ENCODE data around the gene CSE1L. TPM values are rescaled to one million over a fixed set of nuclear protein-coding genes. Genes with fewer than 3 reads are reported as not detected.

CSE1L gene
- total RNA-seq, 1 experiment from 2014 or later: 246 TPM

DNA sequence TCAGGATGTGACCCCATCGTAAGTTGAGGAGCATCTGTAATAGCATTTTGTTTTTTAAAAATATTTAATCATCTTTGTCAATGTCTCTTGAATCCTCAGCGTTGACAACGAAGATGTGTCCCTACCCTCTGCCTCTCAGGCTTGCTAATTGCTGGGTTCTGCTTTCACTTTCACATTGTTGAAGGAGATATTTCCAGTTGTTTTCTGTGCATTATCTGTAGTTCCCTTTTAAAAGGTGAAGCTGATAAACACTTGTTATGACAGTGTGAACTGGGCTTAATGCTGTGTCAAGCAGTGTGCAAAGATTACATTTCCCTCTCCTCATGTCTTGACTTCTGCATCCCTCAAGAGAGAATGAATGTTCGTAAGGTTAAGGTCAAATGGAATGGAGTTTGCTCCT is 54.9 kb downstream of the CSE1L start:
- no peak overlapping the region for H3K4ac ChIP-seq (ENCODE audit: low read depth, low read length)
- H3K36me3 Mint-ChIP-seq (ENCODE audit: insufficient read depth in 1 of 3, low read depth in 3 of 3): peaks cover 54 to 83% (median 73%) of the 10 kb centered on the region in 3 experiments; a peak in 6 of 7 replicates
- H3K23ac ChIP-seq (ENCODE audit: insufficient read length, low read depth, low read length): no peak overlapping the region
- no peak overlapping the region for H2BK12ac ChIP-seq (ENCODE audit: insufficient read length, low read depth, low read length)
- H4K5ac ChIP-seq (ENCODE audit: insufficient read length, low read depth, low read length): no peak overlapping the region
- no peak for DNase-seq
- no peak overlapping the region for H4K91ac ChIP-seq (ENCODE audit: insufficient read length, low read depth, low read length)
- no peaks in the 10 kb centered on the region; the same call in 1 of the 2 replicates for H3K27me3 Mint-ChIP-seq (ENCODE audit: low read depth)
- no peak overlapping the region for H3K9ac ChIP-seq (ENCODE audit: extremely low read depth, insufficient read length, low read length)
- H3K9me3 Mint-ChIP-seq: no peaks in the 10 kb centered on the region
- no CpG with 5 or more reads among the region's 4 CpGs for WGBS (ENCODE audit: extremely low coverage, insufficient read length, low lambda C conversion rate)
- no peaks in the 10 kb centered on the region for H4K20me1 ChIP-seq (ENCODE audit: control insufficient read depth, insufficient read depth, insufficient read length)
- H3K9me3 ChIP-seq (ENCODE audit: control insufficient read depth, low read depth, low read length): no peaks in the 10 kb centered on the region
- H3K4me1 Mint-ChIP-seq: peaks cover 6 to 8% of the 10 kb centered on the region in 2 experiments; a peak in 3 of 4 replicates
- H3K4me2 ChIP-seq (ENCODE audit: insufficient read depth, insufficient read length, low read length): no peak overlapping the region
- no peak overlapping the region for H2BK5ac ChIP-seq (ENCODE audit: insufficient read length, low read length)
- no peak overlapping the region for H2BK15ac ChIP-seq (ENCODE audit: low read depth, low read length)
- no peak overlapping the region for H4K8ac ChIP-seq (replicated peaks; ENCODE audit: insufficient read length, low read depth, low read length)
- no peaks in the 10 kb centered on the region for H3K23me2 ChIP-seq (ENCODE audit: insufficient read length, low read depth, low read length, poor library complexity, severe bottlenecking)
- no peak overlapping the region for H2AK5ac ChIP-seq (ENCODE audit: insufficient read length, low read length)
- H3K27ac Mint-ChIP-seq: no peak overlapping the region; a peak in 1 of 7 replicates
- H3K4me3 Mint-ChIP-seq: no peak overlapping the region
- no peaks in the 10 kb centered on the region for H3K4me1 ChIP-seq (ENCODE audit: insufficient read depth, low read length)
- no peak overlapping the region for H3K14ac ChIP-seq (ENCODE audit: insufficient read depth, low read length)
- TF ChIP-seq, protein P1, sequence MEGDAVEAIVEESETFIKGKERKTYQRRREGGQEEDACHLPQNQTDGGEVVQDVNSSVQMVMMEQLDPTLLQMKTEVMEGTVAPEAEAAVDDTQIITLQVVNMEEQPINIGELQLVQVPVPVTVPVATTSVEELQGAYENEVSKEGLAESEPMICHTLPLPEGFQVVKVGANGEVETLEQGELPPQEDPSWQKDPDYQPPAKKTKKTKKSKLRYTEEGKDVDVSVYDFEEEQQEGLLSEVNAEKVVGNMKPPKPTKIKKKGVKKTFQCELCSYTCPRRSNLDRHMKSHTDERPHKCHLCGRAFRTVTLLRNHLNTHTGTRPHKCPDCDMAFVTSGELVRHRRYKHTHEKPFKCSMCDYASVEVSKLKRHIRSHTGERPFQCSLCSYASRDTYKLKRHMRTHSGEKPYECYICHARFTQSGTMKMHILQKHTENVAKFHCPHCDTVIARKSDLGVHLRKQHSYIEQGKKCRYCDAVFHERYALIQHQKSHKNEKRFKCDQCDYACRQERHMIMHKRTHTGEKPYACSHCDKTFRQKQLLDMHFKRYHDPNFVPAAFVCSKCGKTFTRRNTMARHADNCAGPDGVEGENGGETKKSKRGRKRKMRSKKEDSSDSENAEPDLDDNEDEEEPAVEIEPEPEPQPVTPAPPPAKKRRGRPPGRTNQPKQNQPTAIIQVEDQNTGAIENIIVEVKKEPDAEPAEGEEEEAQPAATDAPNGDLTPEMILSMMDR (conservative IDR thresholded peaks at IDR 0.05): no peak
- no peak overlapping the region for H3K27ac ChIP-seq (ENCODE audit: insufficient read length, low read depth, low read length)
- H3K79me1 ChIP-seq (ENCODE audit: insufficient read depth, low read depth, low read length, poor library complexity, severe bottlenecking): peaks cover 3% of the 10 kb centered on the region
- H3K18ac ChIP-seq (ENCODE audit: insufficient read length, low read depth, low read length): no peak overlapping the region
- H2BK20ac ChIP-seq (ENCODE audit: low read depth, low read length, poor library complexity, severe bottlenecking): no peak overlapping the region
- H3T11ph ChIP-seq (ENCODE audit: low read length): no peak overlapping the region
- H2AFZ ChIP-seq (ENCODE audit: low read length): no peak overlapping the region
- H3K79me2 ChIP-seq (ENCODE audit: insufficient read depth, low read length): no peaks in the 10 kb centered on the region; the same call in 1 of the 2 replicates
- no peak overlapping the region for H3K56ac ChIP-seq (ENCODE audit: insufficient read length, low read depth, low read length)
- no peak overlapping the region for H2BK120ac ChIP-seq (ENCODE audit: low read depth, low read length, poor library complexity, severe bottlenecking)
- H3K27me3 ChIP-seq (ENCODE audit: insufficient read depth, low read length): no peaks in the 10 kb centered on the region

All from H9 (cell line).